SK-N-MC (cell line): ENCODE measurements around the gene CYP27C1.
"Not testable (repeated sequence)": the region's sequence is repeated elsewhere in the genome, so short reads cannot be mapped to it uniquely, and the experiment has no call there.

Source experiments
- DNase-seq: peaks from one replicate; pipeline ENCODE4 v3.0.0-alpha.2; 2011; ENCODE audit warnings: low read depth, low spot score
- H3K27ac ChIP-seq: fragments of 200-600 bp; sonication (generic); 2 replicates; pipeline ENCODE4 v1.5.1; 2016; ENCODE audit warnings: mixed run types
- H3K36me3 ChIP-seq: fragments of 200-600 bp; sonication (generic); 2 replicates; pipeline ENCODE4 v1.6.1; 2017; ENCODE audit warnings: antibody characterized with exemption, low read length, mixed read lengths; ENCODE audit not compliant: insufficient read depth
- H3K4me3 ChIP-seq: fragments of 200-600 bp; sonication (generic); 2 replicates; pipeline ENCODE4 v1.5.1; 2016
- H3K9ac ChIP-seq: fragments of 200-600 bp; sonication (generic); 2 replicates; pipeline ENCODE4 v1.8.0; 2017; ENCODE audit warnings: mixed run types, mixed read lengths; ENCODE audit not compliant: insufficient read length
- H3K9me3 ChIP-seq: fragments of 200-600 bp; sonication (generic); 2 replicates; pipeline ENCODE4 v1.6.1; 2017; ENCODE audit warnings: low read depth, mild to moderate bottlenecking, antibody characterized with exemption, low read length, moderate library complexity, mixed read lengths
- EZH2 ChIP-seq: fragments of 200-600 bp; sonication (generic); IDR thresholded peaks from one replicate; pipeline ENCODE4 v1.6.1; 2017; ENCODE audit warnings: antibody characterized with exemption
- FOXP2 ChIP-seq: optimal IDR thresholded peaks from 2 replicates; pipeline ENCODE3; 2011; ENCODE audit warnings: mild to moderate bottlenecking, moderate library complexity; ENCODE audit not compliant: insufficient read depth; ENCODE audit errors: extremely low read length, control extremely low read depth
- POLR2AphosphoS5 ChIP-seq: IDR thresholded peaks from 2 replicates; pipeline ENCODE4 v1.6.1; 2012; ENCODE audit warnings: mild to moderate bottlenecking, low read depth, low read length, borderline replicate concordance

The CYP27C1 gene

GRCh38 chr2:127216593-127216992, 3.5 kb downstream of the CYP27C1 start:
- Histone ChIP-seq H3K4me3 (no peak overlapping the region), H3K9ac (no peak overlapping the region), H3K27ac (no peak overlapping the region; the same call in 1 of the 2 replicates), H3K36me3 (0 out of 2 replicates have a peak, but pooled peaks cover 3% of the 10 kb centered on the region), H3K9me3 (no peaks in the 10 kb centered on the region; the same call in 1 of the 2 replicates)
- DNase-seq = no peak
- TF ChIP-seq FOXP2 (no peak), POLR2AphosphoS5 (no peak), EZH2 (no peak)

GRCh38 chr2:127216095-127216494, 4.0 kb downstream of the CYP27C1 start:
- TF ChIP-seq FOXP2 = no peak
- no peak for TF ChIP-seq POLR2AphosphoS5
- no peak for TF ChIP-seq EZH2
- DNase-seq = no peak
- Histone ChIP-seq H3K36me3 (0 out of 2 replicates have a peak, but pooled peaks cover 3% of the 10 kb centered on the region), H3K27ac (no peak overlapping the region; the same call in 1 of the 2 replicates), H3K9ac (no peak overlapping the region), H3K4me3 (no peak overlapping the region), H3K9me3 (no peaks in the 10 kb centered on the region; the same call in 1 of the 2 replicates)

GRCh38 chr2:127214201-127214600, 5.9 kb downstream of the CYP27C1 start:
- H3K4me3 ChIP-seq, DNase-seq, H3K36me3 ChIP-seq, H3K27ac ChIP-seq, H3K9me3 ChIP-seq, H3K9ac ChIP-seq: not testable (repeated sequence)

GRCh38 chr2:127208313-127208712, 11.8 kb downstream of the CYP27C1 start:
- DNase-seq = peak; percentile 60
- Histone ChIP-seq H3K36me3 (no peaks in the 10 kb centered on the region; the same call in 1 of the 2 replicates), H3K9ac (peak overlapping the region; percentile 10), H3K27ac (peak overlapping the region; percentile 85), H3K4me3 (peak overlapping the region; percentile 63), H3K9me3 (no peaks in the 10 kb centered on the region; the same call in 1 of the 2 replicates)
- no peak for TF ChIP-seq EZH2
- no peak for TF ChIP-seq FOXP2
- TF ChIP-seq POLR2AphosphoS5 = peak; percentile 52; the same call in 1 of the 2 replicates

GRCh38 chr2:127205218-127206125, 14.6 kb downstream of the CYP27C1 start:
- no peaks in the 10 kb centered on the region; the same call in 1 of the 2 replicates for H3K36me3 ChIP-seq
- no peak for TF ChIP-seq FOXP2
- TF ChIP-seq EZH2 = no peak
- TF ChIP-seq POLR2AphosphoS5 = no peak
- H3K9me3 ChIP-seq = no peaks in the 10 kb centered on the region
- no peak for DNase-seq
- H3K4me3 ChIP-seq = no peak overlapping the region
- H3K9ac ChIP-seq = no peak overlapping the region
- no peak overlapping the region for H3K27ac ChIP-seq

- peaks cover 9% of the 10 kb centered on the region; the same call in 1 of the 2 replicates for H3K36me3 ChIP-seq
- no peak for TF ChIP-seq FOXP2
- TF ChIP-seq POLR2AphosphoS5 = no peak
- no peak for TF ChIP-seq EZH2
- H3K27ac ChIP-seq = no peak overlapping the region
- no peak overlapping the region for H3K9ac ChIP-seq
- no peak overlapping the region for H3K4me3 ChIP-seq
- H3K9me3 ChIP-seq = 0 out of 2 replicates have a peak, but pooled peaks cover 4% of the 10 kb centered on the region
- DNase-seq = no peak
Measured at GRCh38 chr2:127201452-127201851, 18.6 kb downstream of the CYP27C1 start.

- TF ChIP-seq FOXP2 (no peak), POLR2AphosphoS5 (no peak), EZH2 (no peak)
Measured at GRCh38 chr2:127200962-127201361, 19.1 kb downstream of the CYP27C1 start.

GRCh38 chr2:127199223-127199622, 20.9 kb downstream of the CYP27C1 start:
- Histone ChIP-seq H3K9me3 (0 out of 2 replicates have a peak, but pooled peaks cover 4% of the 10 kb centered on the region), H3K36me3 (peaks cover 11% of the 10 kb centered on the region; the same call in 1 of the 2 replicates), H3K27ac (no peak overlapping the region), H3K9ac (no peak overlapping the region), H3K4me3 (no peak overlapping the region)
- TF ChIP-seq EZH2 = no peak
- no peak for TF ChIP-seq POLR2AphosphoS5
- no peak for TF ChIP-seq FOXP2
- DNase-seq = no peak

More at GRCh38 chr2:127200962-127201361, 19.1 kb downstream of the CYP27C1 start:
- Histone ChIP-seq H3K4me3 (no peak overlapping the region), H3K9ac (no peak overlapping the region), H3K27ac (no peak overlapping the region), H3K36me3 (peaks cover 11% of the 10 kb centered on the region; the same call in 1 of the 2 replicates), H3K9me3 (0 out of 2 replicates have a peak, but pooled peaks cover 4% of the 10 kb centered on the region)
- DNase-seq = no peak
